ENCODE results near the gene TTC39C. TPM values are rescaled to one million over a fixed set of nuclear protein-coding genes. Genes with fewer than 3 reads are reported as not detected.

TTC39C gene
- total RNA-seq, 1 donor from 2014 or later: 12.8 TPM

GRCh38 chr18:24021505-24021904 is 7.0 kb downstream of the TTC39C start:
- DNase-seq (ENCODE audit: low read depth) (no peak), FAIRE-seq (no peak)
- Histone ChIP-seq H3K9ac (ENCODE audit: low read length) (no peak overlapping the region), H3K9me3 (ENCODE audit: insufficient read depth, low read depth, low read length) (no peaks in the 10 kb centered on the region), H4K20me1 (ENCODE audit: insufficient read depth, low read length) (peaks cover 60% of the 10 kb centered on the region), H3K27ac (ENCODE audit: low read depth, low read length) (no peak overlapping the region), H3K27me3 (ENCODE audit: insufficient read depth, low read length) (no peaks in the 10 kb centered on the region), H3K79me2 (ENCODE audit: insufficient read depth, low read length) (peaks cover 36% of the 10 kb centered on the region), H3K4me1 (ENCODE audit: insufficient read depth, low read length) (peaks cover 8% of the 10 kb centered on the region), H2AFZ (ENCODE audit: low read depth, low read length) (no peak overlapping the region), H3K4me2 (ENCODE audit: low read length) (no peak overlapping the region), H3K36me3 (ENCODE audit: insufficient read depth, low read length) (no peaks in the 10 kb centered on the region), H3K4me3 (ENCODE audit: insufficient read depth, low read depth, low read length) (no peak overlapping the region)
- H3K27ac Mint-ChIP-seq (ENCODE audit: unreplicated experiment): no peak overlapping the region
- no peak overlapping the region for H3K4me3 Mint-ChIP-seq (ENCODE audit: unreplicated experiment)
- no peaks in the 10 kb centered on the region for H3K27me3 Mint-ChIP-seq (ENCODE audit: low read depth, unreplicated experiment)
- H3K4me1 Mint-ChIP-seq (ENCODE audit: low read depth, unreplicated experiment): peaks cover 32% of the 10 kb centered on the region
- H3K9me3 Mint-ChIP-seq (ENCODE audit: unreplicated experiment): no peaks in the 10 kb centered on the region
- H3K36me3 Mint-ChIP-seq (ENCODE audit: low read depth, unreplicated experiment): peaks cover 2% of the 10 kb centered on the region
- TF ChIP-seq EZH2 (IDR thresholded peaks at IDR 0.05; ENCODE audit: insufficient read depth, low read length) (no peak), CTCF (IDR thresholded peaks at IDR 0.05; ENCODE audit: insufficient read depth, low read depth, low read length) (no peak)

- DNase-seq (ENCODE audit: low read depth) (peak; percentile 61), FAIRE-seq (no peak)
- peaks cover 54% of the 10 kb centered on the region for H4K20me1 ChIP-seq (ENCODE audit: insufficient read depth, low read length)
- H3K36me3 Mint-ChIP-seq (ENCODE audit: low read depth, unreplicated experiment): peaks cover 2% of the 10 kb centered on the region
- no peak overlapping the region for H3K4me3 Mint-ChIP-seq (ENCODE audit: unreplicated experiment)
- no peaks in the 10 kb centered on the region for H3K9me3 Mint-ChIP-seq (ENCODE audit: unreplicated experiment)
- no peaks in the 10 kb centered on the region for H3K36me3 ChIP-seq (ENCODE audit: insufficient read depth, low read length)
- H3K4me1 Mint-ChIP-seq (ENCODE audit: low read depth, unreplicated experiment): peaks cover 32% of the 10 kb centered on the region
- TF ChIP-seq EZH2 (IDR thresholded peaks at IDR 0.05; ENCODE audit: insufficient read depth, low read length) (no peak), CTCF (IDR thresholded peaks at IDR 0.05; ENCODE audit: insufficient read depth, low read depth, low read length) (no peak)
- peak overlapping the region; percentile 32 for H3K4me2 ChIP-seq (ENCODE audit: low read length)
- no peak overlapping the region for H3K9ac ChIP-seq (ENCODE audit: low read length)
- no peak overlapping the region for H3K4me3 ChIP-seq (ENCODE audit: insufficient read depth, low read depth, low read length)
- no peak overlapping the region for H3K27ac ChIP-seq (ENCODE audit: low read depth, low read length)
- no peak overlapping the region for H2AFZ ChIP-seq (ENCODE audit: low read depth, low read length)
- peaks cover 32% of the 10 kb centered on the region for H3K79me2 ChIP-seq (ENCODE audit: insufficient read depth, low read length)
- peaks cover 8% of the 10 kb centered on the region for H3K4me1 ChIP-seq (ENCODE audit: insufficient read depth, low read length)
- H3K9me3 ChIP-seq (ENCODE audit: insufficient read depth, low read depth, low read length): no peaks in the 10 kb centered on the region
- H3K27me3 ChIP-seq (ENCODE audit: insufficient read depth, low read length): no peaks in the 10 kb centered on the region
- no peaks in the 10 kb centered on the region for H3K27me3 Mint-ChIP-seq (ENCODE audit: low read depth, unreplicated experiment)
- H3K27ac Mint-ChIP-seq (ENCODE audit: unreplicated experiment): no peak overlapping the region
Observed at GRCh38 chr18:24022161-24022560, 7.6 kb downstream of the TTC39C start.

GRCh38 chr18:24023185-24023814 is 8.7 kb downstream of the TTC39C start:
- TF ChIP-seq EZH2 (IDR thresholded peaks at IDR 0.05; ENCODE audit: insufficient read depth, low read length) (no peak), CTCF (IDR thresholded peaks at IDR 0.05; ENCODE audit: insufficient read depth, low read depth, low read length) (no peak)
- H3K36me3 Mint-ChIP-seq (ENCODE audit: low read depth, unreplicated experiment): peaks cover 2% of the 10 kb centered on the region
- no peak overlapping the region for H3K9ac ChIP-seq (ENCODE audit: low read length)
- peaks cover 8% of the 10 kb centered on the region for H3K4me1 ChIP-seq (ENCODE audit: insufficient read depth, low read length)
- no peaks in the 10 kb centered on the region for H3K27me3 ChIP-seq (ENCODE audit: insufficient read depth, low read length)
- FAIRE-seq (no peak), DNase-seq (ENCODE audit: low read depth) (no peak)
- H3K27ac Mint-ChIP-seq (ENCODE audit: unreplicated experiment): no peak overlapping the region
- H3K79me2 ChIP-seq (ENCODE audit: insufficient read depth, low read length): peaks cover 30% of the 10 kb centered on the region
- no peaks in the 10 kb centered on the region for H3K27me3 Mint-ChIP-seq (ENCODE audit: low read depth, unreplicated experiment)
- peaks cover 50% of the 10 kb centered on the region for H4K20me1 ChIP-seq (ENCODE audit: insufficient read depth, low read length)
- peaks cover 32% of the 10 kb centered on the region for H3K4me1 Mint-ChIP-seq (ENCODE audit: low read depth, unreplicated experiment)
- H3K4me3 Mint-ChIP-seq (ENCODE audit: unreplicated experiment): no peak overlapping the region
- H3K36me3 ChIP-seq (ENCODE audit: insufficient read depth, low read length): no peaks in the 10 kb centered on the region
- no peak overlapping the region for H2AFZ ChIP-seq (ENCODE audit: low read depth, low read length)
- H3K4me3 ChIP-seq (ENCODE audit: insufficient read depth, low read depth, low read length): no peak overlapping the region
- H3K4me2 ChIP-seq (ENCODE audit: low read length): no peak overlapping the region
- no peak overlapping the region for H3K27ac ChIP-seq (ENCODE audit: low read depth, low read length)
- no peaks in the 10 kb centered on the region for H3K9me3 Mint-ChIP-seq (ENCODE audit: unreplicated experiment)
- no peaks in the 10 kb centered on the region for H3K9me3 ChIP-seq (ENCODE audit: insufficient read depth, low read depth, low read length)

Data from astrocyte (in vitro differentiated cells and primary cell).